HTR-8/SVneo (cell line): ENCODE data around the gene SP9.

Experiments
- DNase-seq: peaks from one replicate; pipeline ENCODE4 v3.0.0; 2011; ENCODE audit warnings: low spot score, mixed read lengths; ENCODE audit not compliant: insufficient read length
- FAIRE-seq: peaks from 2 replicates; lab custom pipeline; 2011; peaks lifted over from hg19 to GRCh38; lab: Jason Lieb, UNC

SP9 gene

DNA sequence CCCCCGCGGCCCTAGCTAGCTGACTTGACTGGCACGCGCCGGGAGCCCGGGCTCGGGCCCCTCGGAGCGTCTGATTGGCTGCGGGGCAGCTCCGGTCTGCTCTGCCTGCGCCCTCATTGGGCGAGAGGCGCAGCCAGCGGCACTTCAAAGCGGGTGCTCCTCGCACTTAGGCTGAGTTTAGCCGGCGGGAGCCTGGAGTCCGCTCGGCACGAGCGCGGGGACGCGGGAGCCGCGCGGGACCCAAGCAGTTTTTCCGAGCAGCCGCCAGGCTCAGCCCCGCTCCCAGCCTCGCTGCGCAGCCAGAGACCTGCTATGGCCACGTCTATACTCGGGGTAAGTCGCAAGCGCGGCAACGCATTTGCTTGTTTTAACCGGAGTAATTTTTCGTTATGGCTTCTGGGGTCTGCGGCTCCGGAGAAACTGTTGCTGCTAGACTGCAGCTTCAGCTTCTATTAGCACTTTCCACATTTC lies at the start of gene SP9:
Gene SP9 (plus strand): TSS at position 174 of the 471 bp plus-strand sequence. CDS start 139 bp downstream, at position 313.
- DNase-seq: peak; percentile 89
- peak; percentile 26 for FAIRE-seq

DNA sequence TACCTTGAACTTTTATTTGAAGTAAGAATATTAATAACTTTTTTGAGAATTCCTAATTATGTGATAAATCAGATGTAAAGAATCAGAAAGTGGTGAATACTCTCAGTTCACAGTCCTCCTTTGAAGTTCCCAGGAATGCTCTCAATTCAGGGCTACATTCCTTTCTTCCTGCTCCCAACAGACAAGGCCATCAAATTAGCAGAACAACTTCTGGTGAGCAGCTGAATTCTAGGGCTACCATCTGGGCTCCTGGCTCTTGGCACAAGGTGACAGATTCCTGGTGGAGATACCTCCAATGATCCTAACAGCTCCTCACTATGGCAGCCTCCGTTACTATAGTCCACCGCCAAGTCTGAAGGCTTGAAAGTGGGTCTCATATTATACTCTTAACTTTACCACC lies 48.6 kb upstream of the SP9 start:
- no peak for DNase-seq
- no peak for FAIRE-seq

DNA sequence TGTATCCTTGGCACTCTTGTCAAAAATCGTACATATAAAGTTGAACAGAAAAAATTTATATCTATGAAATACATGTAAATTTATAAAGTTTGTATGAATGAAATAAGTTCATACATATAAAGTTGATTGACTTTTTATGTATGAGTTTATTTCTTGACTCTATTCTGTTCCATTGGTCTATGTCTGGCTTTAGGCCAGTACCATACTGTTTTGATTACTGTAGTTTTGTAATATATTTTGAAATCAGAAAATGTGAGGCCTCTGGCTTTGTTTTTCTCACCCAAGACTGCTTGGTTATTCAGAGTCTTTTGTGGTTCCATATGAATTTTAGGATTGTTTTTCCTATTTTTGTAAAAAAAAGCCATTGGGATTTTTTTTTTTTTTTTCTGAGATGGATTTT lies 41.8 kb upstream of the SP9 start:
- FAIRE-seq (no peak), DNase-seq (no peak)

DNA sequence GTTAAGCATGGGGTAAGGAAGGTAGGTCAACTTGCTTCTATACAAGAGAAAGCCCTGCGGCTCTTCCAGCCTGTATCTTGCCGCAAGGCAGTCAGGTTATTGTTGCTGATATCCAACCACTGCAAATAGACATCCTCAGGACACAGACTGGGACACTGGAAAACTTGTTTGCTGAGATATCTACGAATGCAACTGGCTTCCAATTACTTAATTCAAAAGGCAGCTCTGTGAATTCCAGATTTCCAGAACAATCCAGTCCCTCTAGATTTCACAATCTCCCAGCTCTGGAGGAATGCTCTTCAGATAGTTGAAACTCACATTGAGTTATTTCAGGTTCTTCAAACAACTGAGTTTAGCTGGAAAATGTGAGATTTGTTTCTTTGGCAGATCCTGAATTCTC lies 34.6 kb upstream of the SP9 start:
- FAIRE-seq (no peak), DNase-seq (no peak)

DNA sequence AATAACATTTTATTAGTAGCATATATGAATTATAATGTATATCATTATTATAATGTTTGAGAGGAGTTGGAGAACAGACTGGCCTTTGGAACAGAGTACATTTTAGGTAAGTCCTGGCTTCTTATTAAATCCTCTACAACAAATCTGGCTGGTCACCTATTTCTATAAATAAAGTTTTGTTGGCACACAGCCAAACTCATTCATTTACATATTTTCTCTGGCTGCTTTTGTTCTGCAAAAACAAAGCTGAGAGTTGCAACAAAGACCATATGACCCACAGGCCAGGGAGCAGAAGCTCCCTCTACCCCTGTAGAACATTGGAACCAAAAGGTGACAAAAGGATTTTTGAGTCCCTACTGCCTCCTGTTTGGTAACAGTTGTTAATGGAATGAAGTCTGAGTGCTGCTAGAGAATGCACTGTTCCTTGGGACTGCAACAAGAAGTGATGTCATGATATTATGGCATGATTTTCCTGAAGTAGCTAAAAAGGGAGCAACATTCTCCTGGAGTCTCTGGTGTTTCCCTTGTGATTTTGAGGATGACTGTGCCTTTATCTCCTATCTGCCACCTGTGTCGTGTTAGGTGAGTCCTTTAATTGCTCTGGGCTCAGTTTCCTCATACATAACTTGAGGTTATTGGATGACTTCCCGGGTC lies 22.0 kb upstream of the SP9 start:
- FAIRE-seq: no peak
- DNase-seq: no peak

DNA sequence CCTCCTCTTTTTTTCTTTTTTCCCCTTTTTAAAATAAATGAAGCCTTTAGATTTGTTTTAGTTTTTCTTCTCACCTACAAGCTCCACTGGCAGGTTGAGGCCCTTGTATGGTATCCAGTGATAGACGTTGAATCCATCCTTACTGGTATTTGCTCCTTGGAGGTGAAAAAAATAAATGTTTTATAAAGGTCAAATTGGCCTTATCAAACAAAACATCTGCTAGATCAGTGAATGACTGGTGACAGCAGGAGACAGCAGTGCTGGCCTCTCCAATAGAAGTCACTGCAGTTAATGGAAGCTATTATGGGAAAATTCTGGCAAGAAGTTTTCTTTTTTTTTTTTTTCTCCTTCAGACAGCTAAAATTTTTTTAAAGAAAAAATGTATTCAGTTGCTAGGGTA lies 12.6 kb upstream of the SP9 start:
- FAIRE-seq: no peak
- no peak for DNase-seq

DNA sequence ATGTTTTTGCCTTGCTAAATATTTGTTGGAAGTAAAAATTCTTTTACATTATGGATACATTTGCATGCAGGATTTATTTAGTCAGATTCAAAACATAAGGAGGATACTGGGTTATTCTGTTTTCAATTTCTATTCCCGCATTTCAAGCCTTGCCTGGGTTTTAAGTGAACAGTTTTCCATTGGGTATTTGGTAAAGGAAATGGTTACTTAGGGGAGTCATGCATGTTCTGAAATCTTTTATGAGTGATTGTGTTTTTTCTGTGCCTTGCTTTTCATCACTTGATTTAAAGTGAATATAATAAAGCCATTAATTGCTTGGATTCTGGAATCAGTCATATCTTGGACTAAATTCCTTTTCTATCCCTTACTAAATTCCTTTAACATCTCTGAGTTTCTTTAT lies 12.0 kb upstream of the SP9 start:
- FAIRE-seq (no peak), DNase-seq (no peak)

DNA sequence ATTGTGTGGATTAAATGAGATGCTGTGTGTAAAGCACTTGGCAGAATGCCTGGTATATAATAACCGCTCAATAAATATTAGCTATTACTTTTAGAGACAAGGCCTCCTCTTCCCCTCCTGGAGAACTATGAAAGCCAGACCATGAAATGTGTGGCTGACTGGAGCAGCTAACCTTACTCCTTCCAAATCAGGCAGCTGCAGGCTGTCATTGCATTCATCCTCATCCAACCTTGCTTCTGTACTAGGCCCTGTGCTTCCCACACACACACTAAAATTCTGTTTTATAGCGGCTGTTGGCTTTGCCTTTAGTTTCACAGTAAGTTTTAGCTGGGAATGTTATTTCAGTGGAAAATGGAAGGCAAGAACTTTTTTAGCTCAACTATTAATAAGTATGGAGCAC lies 10.2 kb upstream of the SP9 start:
- DNase-seq (no peak), FAIRE-seq (no peak)

DNA sequence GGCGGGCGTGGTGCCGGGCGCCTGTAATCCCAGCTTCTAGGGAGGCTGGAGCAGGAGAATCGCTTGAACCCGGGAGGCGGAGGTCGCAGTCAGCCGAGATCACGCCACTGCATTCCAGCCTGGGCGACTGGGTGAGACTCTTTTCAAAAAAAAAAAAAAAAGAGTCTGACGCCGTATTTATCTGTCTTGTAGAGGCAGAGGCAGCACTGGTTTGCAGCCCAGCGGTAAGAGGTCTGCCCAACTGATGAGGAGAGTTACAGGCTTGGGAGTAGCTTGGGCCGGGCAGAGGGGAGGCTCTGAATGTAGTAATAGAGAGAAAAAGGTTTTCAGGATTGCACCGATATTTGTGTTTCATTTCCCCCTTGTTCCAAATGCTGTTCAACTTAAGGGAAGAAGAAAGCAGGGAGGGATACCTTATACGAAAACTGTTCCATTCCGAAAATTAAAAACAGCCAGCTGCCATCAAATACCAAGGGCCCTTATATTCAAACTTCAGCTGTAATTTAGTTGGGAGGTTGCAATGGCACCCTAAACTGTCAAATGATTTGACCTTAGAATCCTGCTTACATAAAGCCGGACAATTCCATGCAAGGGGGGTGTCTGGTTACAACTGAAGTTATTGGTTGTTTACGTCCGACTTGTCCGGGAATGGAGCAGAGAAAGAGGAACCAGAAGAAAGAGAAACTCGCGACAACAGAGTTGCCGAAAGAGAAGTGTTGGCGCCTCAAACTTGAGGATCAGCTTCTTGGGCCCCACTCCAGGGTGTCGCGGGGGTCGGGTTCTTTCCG lies 9.2 kb upstream of the SP9 start:
- FAIRE-seq: no peak
- no peak for DNase-seq

DNA sequence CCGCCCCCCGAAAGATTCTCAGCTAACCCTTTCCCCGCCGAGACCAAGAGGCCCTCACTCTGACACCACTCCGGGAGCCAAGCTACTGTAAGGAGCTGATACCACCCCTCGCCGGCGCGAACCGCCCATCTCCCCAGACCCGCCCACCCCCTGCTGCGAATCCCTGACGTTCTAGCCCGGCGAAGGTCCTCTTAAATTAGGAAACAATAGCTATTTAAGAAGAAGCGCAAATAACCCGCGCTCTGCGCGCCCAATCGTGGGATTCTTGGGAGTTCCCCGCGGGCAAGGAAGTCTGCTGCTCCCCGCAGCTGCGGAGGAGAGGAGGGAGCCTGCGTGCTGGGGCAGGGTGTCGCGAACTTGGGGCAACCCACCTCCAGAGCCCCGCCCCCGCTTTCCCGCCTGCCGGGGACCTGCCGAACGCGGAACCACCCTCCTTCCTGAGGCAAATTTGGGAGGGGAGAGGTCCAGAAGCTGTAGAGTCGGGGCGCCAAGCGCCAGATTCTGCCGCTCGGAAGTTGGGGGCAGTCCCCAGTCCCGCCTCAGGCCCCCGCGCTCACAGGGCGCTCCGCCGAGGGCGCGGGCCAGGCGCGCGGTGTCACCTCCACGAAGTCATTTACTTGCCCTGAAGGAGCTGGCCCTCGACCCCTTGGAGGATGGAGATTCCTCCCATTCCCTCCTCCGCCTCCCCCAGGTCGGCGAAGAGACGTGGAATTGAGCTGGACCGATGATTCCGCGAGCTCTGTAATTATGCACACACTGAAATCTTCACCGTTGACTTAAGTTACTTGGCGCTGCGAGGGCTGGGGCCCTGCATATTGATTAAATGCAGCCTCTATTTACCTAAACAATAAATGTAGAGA lies 8.4 kb upstream of the SP9 start:
- DNase-seq (no peak), FAIRE-seq (peak; percentile 13)

DNA sequence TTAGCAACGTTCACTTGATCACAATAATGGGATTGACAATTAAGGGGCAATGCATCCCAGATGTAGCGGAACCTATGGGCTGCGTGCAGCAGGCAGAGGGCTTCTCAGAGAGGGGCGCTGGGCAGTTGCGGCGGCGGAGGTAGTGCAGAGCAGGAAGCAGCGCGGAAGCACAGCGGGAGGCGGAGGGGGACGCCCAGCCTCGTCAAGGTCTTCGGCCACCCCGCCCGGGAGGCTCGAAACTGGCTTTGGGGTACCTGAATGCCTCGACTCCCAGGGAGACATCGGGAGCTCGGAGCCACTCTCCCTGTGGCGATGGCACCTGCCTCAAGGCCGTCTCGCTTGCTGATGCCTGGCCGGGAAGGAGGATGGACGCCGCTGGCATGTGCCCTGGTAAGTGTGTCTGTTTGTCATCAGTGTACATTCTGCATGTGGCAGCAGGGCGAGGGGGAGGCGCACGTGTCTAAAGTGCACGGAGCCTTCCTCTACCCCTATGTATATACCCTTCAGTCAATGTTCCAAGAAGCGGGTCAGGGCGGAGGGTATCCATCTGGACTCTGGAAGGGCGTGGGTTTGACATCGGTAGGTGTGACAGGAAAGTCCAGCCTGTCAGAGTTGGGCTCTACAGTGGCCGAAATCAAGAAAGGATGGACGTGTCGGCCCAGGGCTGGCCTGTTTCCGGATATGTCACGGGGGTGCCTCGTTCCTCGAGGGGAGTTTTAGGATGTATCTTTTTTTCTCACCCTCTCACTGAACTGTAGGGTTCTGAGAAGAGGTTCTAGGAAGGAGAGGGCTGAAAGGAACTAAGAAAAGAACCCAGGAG lies 7.5 kb upstream of the SP9 start:
- no peak for DNase-seq

DNA sequence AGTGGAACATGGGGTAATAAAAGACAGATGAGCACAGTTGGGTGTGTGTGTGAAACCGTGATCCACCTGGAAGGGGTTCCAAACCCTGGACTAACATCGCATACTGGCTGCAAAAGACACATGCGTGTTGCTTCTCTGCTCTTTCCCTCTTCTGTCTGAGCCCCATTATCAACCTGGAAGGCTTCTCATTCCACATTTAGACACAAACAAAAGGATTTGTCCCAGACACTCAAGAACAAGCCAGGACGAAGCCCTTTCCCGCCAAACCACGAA lies 7.0 kb upstream of the SP9 start:
- no peak for FAIRE-seq
- DNase-seq: no peak

More for the DNA sequence above, 7.5 kb upstream of the SP9 start:
- FAIRE-seq: peak; percentile 46

DNA sequence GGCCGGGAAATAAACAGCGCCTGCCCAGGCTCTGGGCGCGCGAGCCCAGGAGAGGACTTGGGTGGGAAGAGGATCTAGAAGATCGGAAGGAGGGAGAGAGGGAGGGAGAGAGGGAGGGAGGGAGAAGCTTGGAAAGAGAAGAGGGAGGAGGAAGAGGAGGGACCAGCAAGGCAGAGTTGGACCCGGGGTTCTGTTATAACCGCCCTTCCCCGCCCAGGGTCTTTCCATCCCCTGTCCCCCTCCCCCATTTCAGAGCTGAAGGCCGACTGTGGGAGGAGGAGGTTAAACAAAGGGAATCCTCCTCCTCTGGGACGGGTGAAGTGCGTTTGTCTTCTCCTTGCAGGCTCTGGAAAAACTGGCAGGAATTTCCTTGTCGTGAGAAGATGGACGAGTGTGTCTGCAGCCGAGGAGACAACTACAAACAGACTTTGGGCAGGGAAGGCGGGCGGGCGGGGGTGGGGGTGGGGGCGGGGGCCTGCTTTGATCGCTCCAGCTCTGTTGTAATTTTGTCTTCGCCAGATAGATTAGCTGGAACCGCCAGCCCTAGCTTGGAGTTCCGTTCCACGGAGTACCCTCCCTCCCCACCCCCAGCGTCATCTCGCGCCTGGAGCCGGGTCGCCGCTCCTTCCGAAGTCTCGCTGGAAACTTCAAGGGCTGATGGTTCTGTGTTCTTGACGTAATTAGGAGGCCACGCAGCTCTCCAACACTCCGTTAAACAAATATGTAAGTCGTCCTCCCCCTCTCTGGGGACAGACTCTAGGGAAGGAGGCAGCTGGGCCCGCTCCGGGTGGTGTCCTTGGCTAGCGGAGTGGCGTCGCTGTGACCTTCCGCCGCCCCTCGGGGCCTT lies 6.4 kb upstream of the SP9 start:
- FAIRE-seq (no peak), DNase-seq (no peak)

DNA sequence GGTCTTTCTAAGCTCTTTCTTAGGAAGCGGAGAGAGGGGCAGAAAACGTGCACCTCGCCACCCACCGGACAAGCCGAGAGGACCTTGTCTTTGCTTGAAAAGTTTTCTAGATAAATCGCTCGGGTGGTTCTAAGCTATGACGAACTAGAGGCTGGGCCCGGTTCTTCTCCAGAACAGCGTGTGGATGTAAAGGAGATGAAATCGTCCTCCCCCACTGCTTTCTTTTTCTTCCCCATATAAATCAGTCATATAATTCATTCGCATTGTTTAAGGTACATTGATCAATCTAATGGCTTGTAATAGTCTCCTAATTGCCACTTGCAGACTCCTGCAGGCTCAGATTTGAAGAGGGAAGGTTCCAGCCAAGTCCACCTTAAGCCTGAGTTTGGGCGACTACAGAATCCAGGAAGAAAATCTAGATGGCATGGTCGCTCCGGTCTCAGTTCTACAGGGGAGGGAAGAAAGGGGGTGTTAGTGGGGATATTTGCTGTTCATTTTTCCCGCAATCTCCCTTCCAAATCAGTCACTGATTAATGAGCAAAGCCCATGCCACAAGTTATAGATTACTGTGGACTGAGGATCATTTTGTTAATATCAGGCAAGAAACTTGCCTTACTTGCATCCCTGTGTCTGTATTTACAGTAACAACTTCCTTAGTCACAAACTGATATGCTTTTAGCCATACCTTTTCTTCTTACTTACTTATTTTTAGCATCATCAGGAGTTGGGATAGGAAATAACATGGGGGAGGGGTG lies 5.6 kb upstream of the SP9 start:
- DNase-seq (no peak), FAIRE-seq (no peak)

DNA sequence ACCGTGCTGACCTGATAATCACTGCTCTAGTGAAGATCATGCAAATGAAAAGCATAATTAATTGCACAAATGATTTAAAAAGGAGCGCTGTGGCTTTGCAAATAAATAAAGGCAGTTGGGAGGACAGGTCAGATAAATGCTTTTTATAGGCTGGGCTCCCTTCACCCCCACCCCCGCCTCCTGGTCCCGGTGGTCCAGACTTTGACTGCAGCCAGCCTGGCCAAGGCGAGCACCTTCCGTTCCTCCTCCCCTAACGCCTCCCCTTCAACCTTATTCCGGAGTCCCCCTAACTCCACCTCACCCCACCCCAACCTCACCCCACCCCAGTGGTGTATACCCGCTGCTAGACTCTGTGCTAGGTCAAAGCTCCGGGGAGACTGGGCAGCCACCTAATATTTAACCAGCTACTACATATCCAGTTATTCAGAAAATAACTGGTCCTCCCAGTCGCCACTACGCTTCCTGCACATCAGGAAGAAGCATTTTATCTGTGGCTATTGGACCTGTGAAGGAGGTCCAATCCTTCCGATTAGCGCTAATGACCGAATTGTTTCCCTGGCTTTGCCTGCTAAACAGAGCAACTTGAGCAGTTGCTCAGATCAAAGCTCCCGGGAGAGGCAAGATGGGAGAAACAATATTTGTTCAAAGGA lies 3.7 kb upstream of the SP9 start:
- no peak for DNase-seq
- no peak for FAIRE-seq

DNA sequence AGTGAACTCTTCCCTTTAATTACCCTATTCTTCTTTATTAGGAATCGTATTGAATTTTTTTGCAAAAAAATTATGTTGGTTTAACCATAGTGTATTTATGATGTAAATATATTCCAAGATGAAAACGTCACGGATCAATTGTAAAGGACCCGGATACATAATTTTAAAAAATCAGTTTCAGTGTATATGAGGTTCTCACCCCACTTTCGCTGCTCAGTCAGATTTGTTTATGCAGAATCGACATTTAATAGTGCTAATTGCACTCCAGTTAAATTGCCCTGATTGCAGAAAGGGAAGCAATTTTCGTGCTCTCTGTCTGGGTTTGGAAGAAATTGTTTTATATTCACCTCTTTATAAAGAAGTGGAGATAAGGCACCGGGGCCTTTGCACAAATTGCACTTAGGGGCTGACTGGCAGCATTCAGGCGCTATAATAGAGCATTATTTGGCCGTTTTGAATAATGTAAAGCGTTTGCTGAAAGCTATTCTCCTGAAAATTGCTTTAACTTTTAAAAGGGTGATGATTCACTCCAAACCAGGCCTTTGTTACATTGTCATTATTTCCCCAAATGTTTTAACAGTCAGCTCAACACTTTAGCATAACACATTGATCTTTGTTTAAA lies 3.0 kb upstream of the SP9 start:
- DNase-seq (no peak), FAIRE-seq (no peak)

DNA sequence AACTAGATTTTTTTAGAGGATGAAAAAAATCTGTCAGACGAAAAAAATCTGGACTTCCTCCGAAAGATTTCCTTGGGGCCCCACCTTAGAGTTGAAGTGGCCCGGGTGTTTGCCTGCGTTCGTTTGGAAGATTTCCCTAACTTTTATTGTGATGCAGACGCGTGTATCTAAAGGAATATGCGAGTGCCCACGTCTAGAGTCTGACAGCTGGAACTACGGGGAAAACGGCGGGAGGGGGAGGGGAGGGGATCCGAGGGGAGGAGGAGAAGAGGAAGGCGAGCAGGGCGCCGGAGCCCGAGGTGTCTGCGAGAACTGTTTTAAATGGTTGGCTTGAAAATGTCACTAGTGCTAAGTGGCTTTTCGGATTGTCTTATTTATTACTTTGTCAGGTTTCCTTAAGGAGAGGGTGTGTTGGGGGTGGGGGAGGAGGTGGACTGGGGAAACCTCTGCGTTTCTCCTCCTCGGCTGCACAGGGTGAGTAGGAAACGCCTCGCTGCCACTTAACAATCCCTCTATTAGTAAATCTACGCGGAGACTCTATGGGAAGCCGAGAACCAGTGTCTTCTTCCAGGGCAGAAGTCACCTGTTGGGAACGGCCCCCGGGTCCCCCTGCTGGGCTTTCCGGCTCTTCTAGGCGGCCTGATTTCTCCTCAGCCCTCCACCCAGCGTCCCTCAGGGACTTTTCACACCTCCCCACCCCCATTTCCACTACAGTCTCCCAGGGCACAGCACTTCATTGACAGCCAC lies 2.4 kb upstream of the SP9 start:
- DNase-seq (peak; percentile 41), FAIRE-seq (no peak)
